OCI-LY7 (cell line): ENCODE measurements around the gene NTF3. TPM values are rescaled to one million over a fixed set of nuclear protein-coding genes. Genes with fewer than 3 reads are reported as not detected.

Experiments used
- BruUV-seq: library from RNA; stranded (reverse); fragments of 400-500 nt; replicated peaks from 2 replicates; lab custom pipeline; 2021; lab: Mats Ljungman, UMichigan
- CTCF ChIA-PET: fragments of 300-600 bp; sonication (Branson Sonifier 250); formaldehyde crosslinking; loops from one replicate; lab custom pipeline; 2022; ENCODE audit warnings: antibody characterized with exemption; ENCODE audit not compliant: unreplicated experiment; lab: Charles Lee
- POLR2A ChIA-PET: fragments of 300-600 bp; sonication (Branson Sonifier 250); formaldehyde crosslinking; loops from one replicate; lab custom pipeline; 2022; ENCODE audit warnings: antibody characterized with exemption; lab: Charles Lee
- DNase-seq: peaks from one replicate; pipeline ENCODE4 v3.0.0-alpha.2; 2015; ENCODE audit warnings: low spot score
- H2AFZ ChIP-seq: fragments of 200-600 bp; sonication (generic), shearing (Covaris generic); 2 replicates; pipeline ENCODE4 v1.6.1; 2014; ENCODE audit warnings: mild to moderate bottlenecking, antibody characterized with exemption, low read length, moderate library complexity
- H3K27ac ChIP-seq: fragments of 200-600 bp; sonication (generic); 2 replicates; pipeline ENCODE4 v1.5.1; 2014; ENCODE audit warnings: mixed run types, low read depth, mild to moderate bottlenecking, moderate library complexity, low read length, inconsistent platforms; ENCODE audit not compliant: poor library complexity, severe bottlenecking
- H3K36me3 ChIP-seq: fragments of 200-600 bp; sonication (generic); 2 replicates; pipeline ENCODE4 v1.6.1; 2014; ENCODE audit warnings: mild to moderate bottlenecking, antibody characterized with exemption, low read length, moderate library complexity, mixed read lengths; ENCODE audit not compliant: insufficient read depth
- H3K4me1 ChIP-seq: fragments of 200-600 bp; sonication (generic); 2 replicates; pipeline ENCODE4 v1.5.1; 2014; ENCODE audit warnings: mild to moderate bottlenecking, low read length; ENCODE audit not compliant: insufficient read depth, poor library complexity, severe bottlenecking
- H3K4me2 ChIP-seq: fragments of 200-600 bp; sonication (generic); 2 replicates; pipeline ENCODE4 v1.6.1; 2014; ENCODE audit warnings: mild to moderate bottlenecking, low read length
- H3K4me3 ChIP-seq: fragments of 200-600 bp; sonication (generic); 2 replicates; pipeline ENCODE4 v1.5.1; 2014; ENCODE audit warnings: mild to moderate bottlenecking, low read depth, low read length; ENCODE audit not compliant: poor library complexity, severe bottlenecking
- H3K79me2 ChIP-seq: fragments of 200-600 bp; sonication (generic); 2 replicates; pipeline ENCODE4 v1.6.1; 2016; ENCODE audit warnings: low read depth, mild to moderate bottlenecking, low read length, moderate library complexity, mixed read lengths; ENCODE audit not compliant: insufficient read depth
- H3K9me2 ChIP-seq: fragments of 200-600 bp; sonication (generic); 2 replicates; pipeline ENCODE4 v1.6.1; 2016; ENCODE audit warnings: mild to moderate bottlenecking, low read length, mixed read lengths; ENCODE audit not compliant: insufficient read depth
- H3K9me3 ChIP-seq: fragments of 200-600 bp; sonication (generic); 2 replicates; pipeline ENCODE4 v1.6.1; 2014; ENCODE audit warnings: mild to moderate bottlenecking, mixed run types, low read length, mixed read lengths
- H4K20me1 ChIP-seq: fragments of 200-600 bp; sonication (generic); 2 replicates; pipeline ENCODE4 v1.6.1; 2014; ENCODE audit warnings: mild to moderate bottlenecking, antibody characterized with exemption, low read length, moderate library complexity, mixed read lengths; ENCODE audit not compliant: insufficient read depth
- EZH2phosphoT487 ChIP-seq: fragments of 200-600 bp; sonication (generic); IDR thresholded peaks from 2 replicates; pipeline ENCODE4 v1.6.1; 2018; ENCODE audit warnings: low read depth, borderline replicate concordance, mild to moderate bottlenecking, mixed run types, antibody characterized with exemption, low read length, moderate library complexity, mixed read lengths
- intact Hi-C: fragments of 100-400 bp; cut with micrococcal nuclease; formaldehyde crosslinking; loops from one replicate; pipeline ENCODE4 v1.10.0; 2022; ENCODE audit not compliant: unreplicated experiment
- total RNA-seq, 2 experiments: library from RNA; depleted of rRNA in 1 of 2; stranded (reverse); fragments of >200 nt in 1 of 2; shearing (Covaris generic) in 1 of 2; gene quantifications; 2 replicates each; pipeline ENCODE4 v1.2.3, GENCODE V29; 2014 to 2022
- TF ChIP-seq, protein P1 (sequence below): fragments of 200-600 bp; sonication (generic); conservative IDR thresholded peaks from 2 replicates; pipeline ENCODE4 v1.5.1; 2014; ENCODE audit warnings: mild to moderate bottlenecking, antibody characterized with exemption, low read length, moderate library complexity, mixed read lengths

The NTF3 gene
- total RNA-seq, 2 experiments from 2014 or later, result 9.6 to 11.5 TPM

DNA sequence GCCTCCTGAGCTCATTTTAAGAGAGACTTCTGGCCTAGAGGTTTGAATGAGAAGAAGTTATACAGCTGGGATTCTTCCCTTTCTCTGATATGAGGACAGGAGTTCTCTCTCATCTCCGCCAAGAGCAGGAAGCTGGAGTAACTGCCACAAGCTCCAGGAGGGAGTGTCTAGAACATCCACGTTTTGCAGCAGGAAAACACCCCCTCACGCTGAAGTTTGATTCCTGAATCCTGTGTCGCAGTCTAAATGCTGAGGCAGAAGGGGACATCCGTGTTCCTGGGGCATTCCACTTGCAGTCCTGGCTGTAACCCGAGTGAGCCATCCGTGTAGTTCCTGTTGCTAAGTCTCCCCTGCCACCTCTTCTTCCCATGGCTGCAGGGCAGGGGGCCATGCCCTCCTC, 38.3 kb downstream of the NTF3 start:
- Histone ChIP-seq H3K79me2 (peaks cover 9% of the 10 kb centered on the region; the same call in 1 of the 2 replicates), H3K4me3 (no peak overlapping the region), H2AFZ (no peak overlapping the region), H3K9me3 (no peaks in the 10 kb centered on the region), H3K9me2 (no peaks in the 10 kb centered on the region), H3K27ac (no peak overlapping the region), H3K4me1 (peaks cover 63% of the 10 kb centered on the region), H4K20me1 (no peaks in the 10 kb centered on the region), H3K4me2 (no peak overlapping the region), H3K36me3 (peaks cover 52% of the 10 kb centered on the region)
- TF ChIP-seq, protein P1, sequence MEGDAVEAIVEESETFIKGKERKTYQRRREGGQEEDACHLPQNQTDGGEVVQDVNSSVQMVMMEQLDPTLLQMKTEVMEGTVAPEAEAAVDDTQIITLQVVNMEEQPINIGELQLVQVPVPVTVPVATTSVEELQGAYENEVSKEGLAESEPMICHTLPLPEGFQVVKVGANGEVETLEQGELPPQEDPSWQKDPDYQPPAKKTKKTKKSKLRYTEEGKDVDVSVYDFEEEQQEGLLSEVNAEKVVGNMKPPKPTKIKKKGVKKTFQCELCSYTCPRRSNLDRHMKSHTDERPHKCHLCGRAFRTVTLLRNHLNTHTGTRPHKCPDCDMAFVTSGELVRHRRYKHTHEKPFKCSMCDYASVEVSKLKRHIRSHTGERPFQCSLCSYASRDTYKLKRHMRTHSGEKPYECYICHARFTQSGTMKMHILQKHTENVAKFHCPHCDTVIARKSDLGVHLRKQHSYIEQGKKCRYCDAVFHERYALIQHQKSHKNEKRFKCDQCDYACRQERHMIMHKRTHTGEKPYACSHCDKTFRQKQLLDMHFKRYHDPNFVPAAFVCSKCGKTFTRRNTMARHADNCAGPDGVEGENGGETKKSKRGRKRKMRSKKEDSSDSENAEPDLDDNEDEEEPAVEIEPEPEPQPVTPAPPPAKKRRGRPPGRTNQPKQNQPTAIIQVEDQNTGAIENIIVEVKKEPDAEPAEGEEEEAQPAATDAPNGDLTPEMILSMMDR, result no peak
- TF ChIP-seq EZH2phosphoT487, result no peak
- BruUV-seq, result no TSS peak
- no peak for DNase-seq
- CTCF ChIA-PET, result interaction anchor here (0.9 kb wide), 1 partner anchor 11 kb away, joined by 4 read pairs; no protein-coding TSS in a partner anchor
- intact Hi-C loops, result no loop called here
- POLR2A ChIA-PET, result interaction anchor here (1.1 to 2.0 kb wide), 4 partner anchors 8 to 39 kb away, joined by 3 to 10 read pairs (median 5); partner anchors contain the start of gene NTF3

DNA sequence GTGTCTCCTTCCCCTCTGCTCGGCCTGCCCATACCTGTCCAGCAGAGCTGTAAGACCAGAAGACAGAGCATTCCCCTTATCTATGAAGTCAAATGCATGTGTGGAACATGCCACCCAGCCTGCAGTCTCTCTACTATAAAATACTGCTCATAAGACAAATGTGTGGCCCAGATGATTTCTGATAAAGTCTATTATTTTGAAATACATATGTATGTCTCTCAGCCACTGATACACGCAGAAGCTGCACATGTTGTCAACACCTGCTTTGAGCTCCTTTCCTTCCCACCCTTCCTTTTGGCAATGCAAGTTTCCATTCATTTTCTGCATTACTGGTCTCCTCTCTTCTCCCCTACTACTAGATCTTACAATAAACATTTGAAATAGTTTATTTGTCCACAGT, 38.8 kb downstream of the NTF3 start:
- CTCF ChIA-PET, result interaction anchor here (0.9 kb wide), 1 partner anchor 11 kb away, joined by 4 read pairs; no protein-coding TSS in a partner anchor
- POLR2A ChIA-PET, result interaction anchor here (1.8 to 2.0 kb wide), 3 partner anchors 7 to 39 kb away, joined by 5 to 10 read pairs (median 5); partner anchors contain the start of gene NTF3

More for the DNA sequence above, 38.8 kb downstream of the NTF3 start:
- H3K36me3 ChIP-seq, result peaks cover 49% of the 10 kb centered on the region
- intact Hi-C loops, result no loop called here
- H3K4me3 ChIP-seq, result no peak overlapping the region
- no peak overlapping the region for H3K4me2 ChIP-seq
- no peaks in the 10 kb centered on the region for H4K20me1 ChIP-seq
- H3K9me3 ChIP-seq, result no peaks in the 10 kb centered on the region
- H2AFZ ChIP-seq, result no peak overlapping the region
- H3K27ac ChIP-seq, result no peak overlapping the region
- DNase-seq, result no peak
- H3K79me2 ChIP-seq, result peaks cover 14% of the 10 kb centered on the region; the same call in 1 of the 2 replicates
- H3K4me1 ChIP-seq, result peaks cover 68% of the 10 kb centered on the region
- TF ChIP-seq EZH2phosphoT487, result no peak
- TF ChIP-seq, protein P1, result no peak
- BruUV-seq, result no TSS peak
- no peaks in the 10 kb centered on the region for H3K9me2 ChIP-seq
